Stimulated activated CD8-positive, alpha-beta memory T cell treated with anti-CD3 and anti-CD28 coated beads, Interleukin-4, amount 100 ng/mL, for 24 hours (primary cell): Measurements from ENCODE around the gene SMAD6.

Experiments
- DNase-seq: peaks from one replicate; pipeline ENCODE4 v3.0.0-alpha.2; 2020; ENCODE audit warnings: low read depth

The SMAD6 gene

DNA sequence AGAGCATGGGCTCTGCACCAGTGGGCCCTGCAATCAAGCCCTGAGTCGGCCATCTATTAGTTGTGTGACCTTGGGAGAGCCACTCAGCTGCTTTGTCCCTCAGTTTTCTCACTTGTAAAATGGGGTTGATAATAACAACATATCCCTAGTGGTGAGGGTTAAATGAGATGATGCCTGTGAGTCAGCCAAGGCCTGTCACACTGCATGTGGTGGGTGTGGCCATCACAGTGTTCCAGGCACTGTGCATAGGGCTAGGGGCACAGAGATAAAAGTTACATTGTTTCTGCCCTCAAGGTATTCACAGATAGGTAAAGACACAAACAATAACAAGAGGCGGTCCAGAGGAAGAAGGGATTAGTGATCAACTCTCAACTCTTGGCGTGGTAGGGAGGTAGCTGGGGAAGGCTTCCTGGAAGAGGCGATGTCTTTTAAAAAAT, 19.5 kb downstream of the SMAD6 start:
- DNase-seq, result no peak

GRCh38 chr15:66721954-66722353, 19.9 kb downstream of the SMAD6 start:
- DNase-seq, result no peak

DNA sequence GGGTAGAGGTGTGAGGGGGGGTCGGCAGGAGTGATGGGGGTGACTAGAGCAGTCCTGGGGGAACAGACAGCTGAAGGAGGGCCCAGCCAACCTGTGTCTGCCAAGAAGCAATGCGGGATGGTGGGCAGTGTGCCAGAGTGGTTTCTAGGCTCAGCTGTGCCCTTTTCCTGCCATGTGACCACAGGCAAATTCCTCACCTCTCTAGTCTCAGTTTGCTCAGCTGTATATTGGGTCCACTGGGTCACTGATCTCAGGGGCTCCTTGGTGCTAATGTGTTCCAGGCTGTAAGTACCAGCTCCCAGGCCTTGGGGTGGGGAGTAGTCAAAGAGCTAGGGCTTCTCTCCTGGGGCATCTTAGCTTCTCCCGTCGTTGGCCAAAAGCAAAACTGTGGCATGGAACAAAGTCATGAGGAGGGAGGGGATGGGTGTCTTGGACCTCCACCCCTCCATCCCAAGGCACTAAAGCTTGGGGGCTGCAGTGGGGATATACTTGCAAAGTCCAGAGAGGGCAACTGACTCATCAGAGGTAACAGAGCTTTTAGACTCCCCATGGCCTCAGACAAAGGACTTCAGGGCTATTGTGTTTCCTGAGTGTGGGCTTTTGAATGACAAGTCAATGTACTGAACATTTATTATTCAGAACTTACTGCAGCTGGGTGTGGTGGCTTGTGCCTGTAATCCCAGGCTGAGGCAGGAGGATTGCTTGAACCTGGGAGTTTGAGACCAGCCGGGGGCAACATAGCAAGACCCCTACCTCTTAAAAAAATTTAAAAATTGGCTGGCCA, 20.9 kb downstream of the SMAD6 start:
- DNase-seq, result no peak

DNA sequence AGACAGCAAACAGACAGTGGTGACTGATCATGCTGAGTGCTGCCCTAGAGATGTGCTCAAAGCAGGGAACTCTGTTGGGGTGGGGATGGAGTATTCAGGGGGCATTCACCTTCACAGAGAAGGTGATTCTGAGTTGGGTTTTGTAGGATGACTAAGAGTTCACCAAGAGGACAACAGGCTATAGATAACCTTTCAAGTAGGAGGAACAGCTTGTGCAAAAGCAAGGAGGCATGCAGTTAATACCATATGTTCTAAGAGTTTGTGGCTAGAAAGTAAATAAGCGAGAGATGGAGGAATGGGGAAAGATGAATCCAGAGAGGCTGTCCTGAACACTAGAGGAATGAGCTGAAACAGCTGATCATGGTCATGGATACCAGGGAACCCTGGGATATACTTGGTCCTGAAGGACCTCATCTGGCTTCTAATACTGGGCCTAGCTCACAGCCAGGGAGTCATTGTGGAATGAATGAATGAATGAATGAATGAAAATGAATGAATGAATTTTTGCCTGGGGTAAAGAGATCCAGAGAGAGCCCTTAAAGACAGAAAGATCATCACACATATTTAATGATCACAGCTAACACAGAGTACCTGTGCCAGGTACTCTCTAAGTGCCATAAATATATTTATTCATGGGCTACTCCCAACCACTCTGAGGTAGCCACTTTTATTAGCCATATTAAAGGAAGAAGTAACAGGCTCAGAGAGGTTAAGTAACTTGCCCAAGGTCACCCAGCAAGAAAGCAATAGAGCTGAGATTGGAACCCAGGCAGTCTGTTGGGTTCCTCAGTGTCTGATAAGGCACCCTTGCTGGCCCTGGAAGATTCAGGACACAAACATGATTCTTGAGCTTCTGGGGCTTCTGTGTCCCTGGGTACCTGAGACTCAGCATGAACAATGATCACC, 22.0 kb downstream of the SMAD6 start:
- DNase-seq, result no peak

GRCh38 chr15:66724732-66725463, 22.9 kb downstream of the SMAD6 start:
- DNase-seq, result no peak

- DNase-seq, result no peak
Observed at GRCh38 chr15:66725464-66725785, 23.4 kb downstream of the SMAD6 start.

GRCh38 chr15:66726386-66726785, 24.4 kb downstream of the SMAD6 start:
- no peak for DNase-seq

DNA sequence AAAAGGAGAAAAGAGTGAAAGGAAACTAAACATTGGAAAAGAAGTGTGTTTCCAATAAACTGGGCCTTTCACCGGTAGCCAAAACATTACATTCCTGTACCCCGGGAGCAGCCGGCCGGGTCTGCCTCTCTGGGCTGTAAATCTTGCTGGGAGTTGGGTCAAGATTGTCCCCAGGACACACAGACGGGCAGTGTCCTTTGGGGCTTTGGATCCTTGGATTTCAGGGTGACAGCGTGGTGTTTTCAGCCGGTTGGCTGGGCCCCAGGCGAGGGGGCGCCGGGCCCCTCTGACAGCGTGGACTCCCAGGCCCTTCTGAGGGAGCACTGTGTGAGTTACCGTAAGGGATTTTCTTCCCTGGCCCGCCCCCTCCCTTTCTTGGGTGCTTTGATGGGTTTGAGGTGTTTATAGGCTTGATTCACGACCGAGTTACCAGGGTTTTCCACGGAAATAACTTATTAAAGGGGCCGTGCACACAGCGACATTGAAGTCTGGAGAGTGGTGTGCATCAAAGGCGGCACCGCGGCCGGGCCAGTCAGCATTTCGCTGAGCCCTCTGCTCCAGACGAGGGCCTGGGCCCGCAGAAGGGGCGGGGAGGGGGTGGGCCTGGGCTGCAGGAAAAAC, 27.4 kb downstream of the SMAD6 start:
- DNase-seq, result no peak

- DNase-seq, result no peak
Observed at GRCh38 chr15:66730168-66731021, 28.4 kb downstream of the SMAD6 start.

GRCh38 chr15:66733976-66734375, 31.9 kb downstream of the SMAD6 start:
- DNase-seq, result no peak

DNA sequence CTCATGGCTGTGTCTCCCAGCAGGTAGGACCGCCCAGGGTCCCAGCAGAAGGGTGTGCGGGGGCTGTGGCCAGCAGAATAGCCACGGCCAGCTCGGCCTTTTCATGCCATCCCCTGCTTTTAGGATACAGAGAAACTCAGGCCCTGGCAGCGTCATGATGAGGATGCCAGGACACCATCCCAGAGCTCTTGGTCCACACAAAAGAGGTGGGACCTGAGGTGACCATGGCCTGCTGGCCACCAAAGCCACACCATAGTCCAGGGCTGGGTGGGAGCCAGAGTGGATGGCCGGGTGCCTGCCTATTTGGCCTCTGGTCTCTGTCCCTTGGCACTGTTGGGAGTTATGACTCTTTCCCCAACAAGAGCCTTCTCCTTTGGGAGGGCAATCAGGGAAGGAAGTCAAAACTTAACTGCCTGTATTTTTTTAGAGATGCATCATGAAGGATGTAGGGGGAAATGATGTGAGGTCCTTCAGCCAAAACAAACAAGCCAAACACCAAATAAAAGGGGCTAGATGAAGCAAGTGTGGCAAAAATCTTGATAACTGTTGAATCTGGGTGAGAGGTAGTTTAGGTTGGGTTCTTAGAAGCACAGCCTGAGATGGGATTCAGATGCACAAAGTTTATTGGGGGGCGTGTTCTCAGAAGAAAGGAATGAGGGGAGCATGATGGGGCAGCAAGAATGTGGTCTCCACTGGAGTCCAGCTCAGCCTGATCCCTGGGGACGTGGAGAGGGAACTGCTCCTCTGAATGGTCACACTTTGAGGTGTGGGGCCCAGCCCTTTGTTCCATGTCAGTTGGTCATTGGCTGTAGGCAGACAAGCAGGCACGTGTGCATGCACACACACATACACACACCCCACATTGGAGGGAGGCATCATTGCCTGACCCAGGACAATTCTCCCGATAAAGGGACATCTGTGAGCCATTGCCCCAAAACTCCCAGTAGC, 33.2 kb downstream of the SMAD6 start:
- no peak for DNase-seq

DNA sequence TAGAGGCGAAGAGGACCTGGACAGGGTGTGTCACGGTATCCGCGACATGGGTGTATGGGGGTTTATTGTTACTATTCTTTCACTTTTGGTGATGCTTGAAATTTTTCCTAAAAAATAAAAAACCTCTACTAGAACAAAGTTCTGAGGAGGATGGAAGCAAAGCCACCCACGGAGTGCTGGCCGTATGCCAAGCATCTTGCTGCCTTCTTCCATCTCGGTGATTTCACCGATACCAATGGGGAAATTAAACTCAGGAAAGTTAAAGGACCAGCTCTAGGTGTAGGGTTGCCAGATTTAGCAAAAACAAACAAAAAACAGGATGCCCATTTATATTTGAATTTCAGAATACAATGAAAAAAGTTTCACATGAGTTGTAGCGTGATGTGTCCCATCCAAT, 33.9 kb downstream of the SMAD6 start:
- no peak for DNase-seq

- no peak for DNase-seq
Observed at GRCh38 chr15:66737243-66738010, 35.4 kb downstream of the SMAD6 start.

- DNase-seq, result no peak
Observed at GRCh38 chr15:66738116-66738515, 36.1 kb downstream of the SMAD6 start.

- DNase-seq, result no peak
Observed at GRCh38 chr15:66738595-66738994, 36.6 kb downstream of the SMAD6 start.

DNA sequence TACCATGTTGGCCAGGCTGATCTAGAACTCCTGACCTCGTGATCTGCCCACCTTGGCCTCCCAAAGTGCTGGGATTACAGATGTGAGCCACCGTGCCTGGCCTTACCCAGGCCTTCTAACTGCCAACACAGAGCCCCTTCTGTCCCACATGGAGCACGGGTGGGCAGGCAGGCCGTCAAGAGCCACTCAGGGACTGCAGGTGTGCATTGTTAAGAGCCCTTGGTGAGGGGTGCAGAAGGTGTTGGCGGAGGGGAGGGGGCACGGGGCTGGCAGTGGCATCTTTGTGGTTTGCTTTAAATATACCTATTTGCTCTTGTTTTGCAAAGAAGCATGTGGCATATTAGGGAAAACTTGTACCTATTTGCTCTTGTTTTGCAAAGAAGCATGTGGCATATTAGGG, 37.3 kb downstream of the SMAD6 start:
- no peak for DNase-seq

GRCh38 chr15:66740802-66741201, 38.8 kb downstream of the SMAD6 start:
- no peak for DNase-seq

DNA sequence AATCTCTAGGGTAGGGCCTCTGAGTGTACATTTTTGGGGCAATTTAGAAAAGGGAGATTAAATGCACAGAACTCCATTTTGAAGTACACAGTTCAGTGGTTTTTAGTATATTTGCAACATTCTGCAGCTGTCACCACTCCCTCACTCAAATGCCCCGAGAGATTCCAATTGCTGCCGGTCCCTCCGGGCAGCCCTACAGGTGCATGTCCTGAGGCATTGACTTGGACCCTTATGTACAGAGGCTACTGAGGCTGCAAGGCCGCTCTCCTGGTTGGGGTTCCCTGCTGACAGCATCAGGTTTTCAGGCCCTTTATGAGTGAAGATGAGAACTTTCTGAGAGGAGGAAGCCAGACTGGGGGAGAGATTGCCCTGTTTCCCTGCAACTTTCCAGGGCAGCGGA, 39.6 kb downstream of the SMAD6 start:
- no peak for DNase-seq

- DNase-seq, result no peak
Observed at GRCh38 chr15:66742286-66742685, 40.2 kb downstream of the SMAD6 start.
